Suppressor macrophage treated with lipopolysaccharide for 1 hour (primary cell): ENCODE results near the gene SENP2.
A peak's percentile ranks its signal among the peaks of the same experiment; 100 is the strongest.
"Not testable (repeated sequence)": the region's sequence is repeated elsewhere in the genome, so short reads cannot be mapped to it uniquely, and the experiment has no call there.

ENCODE experiments used
- DNase-seq, 3 donors: peaks; one replicate each; pipeline ENCODE4 v3.0.0-alpha.2; 2020 to 2022

Gene SENP2

DNA sequence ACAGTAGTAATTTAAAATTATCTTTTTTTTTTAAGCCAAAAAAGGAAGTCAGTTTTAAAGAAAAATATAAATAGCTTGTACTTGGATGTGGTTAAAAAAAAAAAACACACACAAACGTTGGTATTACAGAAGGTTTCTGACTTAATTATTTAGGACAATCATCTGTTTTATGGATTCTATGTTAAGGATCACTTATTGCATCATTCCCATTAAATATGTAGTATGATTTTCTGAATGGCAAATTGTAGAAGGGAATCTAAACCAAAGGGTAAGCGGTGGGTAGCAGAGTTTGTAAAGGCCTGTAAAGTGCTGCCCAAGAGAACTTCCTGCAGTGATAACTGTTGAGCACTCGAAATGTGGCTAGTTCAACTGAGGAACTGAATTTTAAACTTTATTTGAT is 8.0 kb downstream of the SENP2 start:
- DNase-seq, result no peak

GRCh38 chr3:185595526-185595925 is 9.4 kb downstream of the SENP2 start:
- peak; percentile 55 to 85 (median 74) for DNase-seq

DNA sequence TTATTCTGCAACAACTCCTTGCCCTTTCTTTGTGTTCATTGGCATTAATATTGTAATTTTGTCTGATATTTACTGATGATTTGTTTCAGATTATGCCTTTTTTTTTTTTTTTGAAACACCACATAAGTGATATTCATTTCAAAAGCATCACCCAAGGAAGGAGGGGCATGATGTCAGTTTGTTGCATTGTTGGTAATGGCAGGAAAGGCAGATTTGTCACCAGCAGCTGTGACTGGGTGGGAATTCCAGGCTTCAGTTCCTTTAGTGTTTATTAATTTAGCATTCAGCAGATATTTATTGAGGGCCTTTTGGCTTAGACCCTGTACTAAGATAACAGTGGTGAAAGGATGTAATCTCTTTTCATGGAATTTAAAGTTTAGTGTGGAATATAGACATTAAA is 19.5 kb downstream of the SENP2 start:
- DNase-seq, result peak; percentile 25 to 41 (median 30)

- no peak for DNase-seq
Observed at GRCh38 chr3:185606196-185606595, 20.1 kb downstream of the SENP2 start.

DNA sequence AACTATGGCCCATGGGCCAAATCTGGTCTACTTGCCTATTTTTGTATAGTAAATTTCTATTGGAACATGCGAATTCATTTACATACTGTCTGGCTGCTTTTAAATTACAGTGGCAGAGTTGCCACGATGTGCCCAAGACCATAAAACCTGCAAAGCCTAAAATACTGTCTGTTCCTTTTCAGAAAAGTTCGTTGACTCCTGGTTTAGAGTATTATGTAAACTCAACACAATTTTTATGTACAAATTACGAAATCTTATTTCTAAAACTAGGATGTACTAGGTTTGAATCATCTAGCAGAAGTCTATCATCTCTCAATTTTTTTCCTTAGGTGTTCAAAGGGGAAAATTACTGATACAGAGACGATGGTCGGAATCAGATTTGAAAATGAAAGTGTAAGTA is 26.9 kb downstream of the SENP2 start:
- no peak for DNase-seq

GRCh38 chr3:185623939-185624665 is 38.0 kb downstream of the SENP2 start:
- DNase-seq, result no peak

GRCh38 chr3:185625784-185626183 is 39.7 kb downstream of the SENP2 start:
- DNase-seq, result no peak

- no peak for DNase-seq
Observed at GRCh38 chr3:185629554-185630181, 43.6 kb downstream of the SENP2 start.

DNA sequence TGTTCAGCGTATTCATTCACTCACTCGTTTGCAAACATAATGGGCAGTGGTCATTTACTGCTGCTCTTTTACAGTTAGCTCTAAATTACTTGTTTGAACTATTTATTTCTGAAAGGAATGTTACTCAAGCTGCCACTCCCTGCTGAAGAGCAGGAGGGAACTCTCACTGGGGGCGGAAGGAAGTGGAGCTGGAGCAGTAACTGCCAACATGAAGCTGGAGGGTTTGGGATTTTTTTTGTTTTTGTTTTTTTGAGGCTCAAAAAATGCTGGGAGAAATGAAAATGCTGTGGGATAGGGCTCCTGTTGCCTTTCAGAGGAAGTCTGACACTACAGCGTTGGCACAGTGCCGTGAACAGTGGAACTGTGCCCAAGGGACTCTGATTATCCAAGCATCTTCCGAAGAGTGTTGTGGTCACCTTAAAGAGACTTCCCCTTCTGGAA is 44.1 kb downstream of the SENP2 start:
- DNase-seq, result peak in 2 of 3 donors; percentile 6 to 39

DNA sequence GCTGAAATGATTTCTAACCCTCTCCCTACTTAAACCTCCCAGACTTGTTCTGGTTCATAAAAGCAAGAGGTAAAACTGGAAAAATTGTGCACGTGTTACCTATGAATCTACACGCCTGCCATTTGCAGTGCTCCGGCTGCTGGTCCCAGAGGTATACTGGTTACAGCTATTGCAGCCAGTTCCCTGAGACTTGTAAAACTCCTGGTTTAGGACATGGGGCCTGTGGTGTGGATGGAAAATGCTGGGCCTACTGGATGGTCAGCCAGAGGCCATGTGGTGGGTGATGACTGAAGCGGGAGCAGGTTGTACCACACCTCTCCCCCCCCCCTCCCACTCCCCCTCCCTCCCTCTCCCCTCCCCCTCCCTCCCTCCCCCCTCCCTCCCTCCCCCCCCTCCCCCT is 45.0 kb downstream of the SENP2 start:
- DNase-seq, result no peak

DNA sequence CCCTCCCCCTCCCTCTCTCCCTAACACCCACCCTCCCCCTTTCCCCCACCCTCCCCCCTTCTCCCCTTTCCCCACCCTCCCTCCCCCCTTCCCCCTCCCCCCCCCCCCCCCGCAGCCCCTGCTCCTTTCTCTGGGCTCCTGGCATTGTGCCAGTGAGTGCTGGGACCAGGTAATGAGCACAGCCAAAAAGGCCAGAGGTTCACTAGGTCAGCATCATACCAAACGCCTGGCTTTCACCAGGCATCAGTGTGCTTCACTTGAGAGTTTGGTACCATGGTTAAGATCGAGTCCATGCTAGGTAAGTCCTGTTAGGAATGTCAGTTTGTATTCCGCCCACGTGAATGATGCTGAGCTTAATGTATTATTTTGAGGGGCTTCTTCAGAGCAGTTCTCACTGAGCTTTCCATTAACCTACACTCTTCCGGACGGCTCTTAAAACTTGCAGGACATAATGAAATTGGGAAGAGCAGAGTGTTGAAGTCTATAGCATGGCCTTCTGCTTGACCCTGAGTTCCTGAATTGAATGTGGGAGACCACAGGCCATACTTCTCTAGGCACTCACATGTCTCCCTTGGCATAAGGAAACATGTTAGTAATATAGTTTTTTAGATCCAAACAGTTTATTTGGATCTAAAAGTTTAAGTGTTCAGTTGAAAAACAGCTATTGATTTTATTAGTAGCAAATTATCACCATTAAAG is 45.6 kb downstream of the SENP2 start:
- DNase-seq, result no peak

GRCh38 chr3:185632996-185633395 is 46.9 kb downstream of the SENP2 start:
- DNase-seq, result no peak

GRCh38 chr3:185637388-185637787 is 51.3 kb downstream of the SENP2 start:
- DNase-seq, result no peak

DNA sequence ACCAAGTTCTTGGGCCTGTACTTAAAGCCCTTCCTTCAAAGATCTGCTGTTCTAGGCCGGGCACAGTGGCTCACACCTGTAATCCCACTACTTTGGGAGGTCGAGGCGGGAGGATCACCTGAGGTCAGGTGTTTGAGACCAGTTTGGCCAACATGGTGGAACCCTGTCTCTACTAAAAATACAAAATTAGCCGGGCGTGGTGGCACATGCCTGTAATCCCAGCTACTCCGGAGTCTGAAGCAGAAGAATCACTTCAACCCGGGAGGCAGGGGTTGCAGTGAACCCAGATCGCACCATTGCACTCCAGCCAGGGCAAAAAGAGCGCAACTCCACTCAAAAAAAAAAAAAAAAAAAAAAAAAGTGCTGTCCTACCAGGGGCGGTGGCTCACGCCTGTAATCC is 52.6 kb downstream of the SENP2 start:
- DNase-seq, result not testable (repeated sequence)

GRCh38 chr3:185639632-185640206 is 53.6 kb downstream of the SENP2 start:
- DNase-seq, result no peak

DNA sequence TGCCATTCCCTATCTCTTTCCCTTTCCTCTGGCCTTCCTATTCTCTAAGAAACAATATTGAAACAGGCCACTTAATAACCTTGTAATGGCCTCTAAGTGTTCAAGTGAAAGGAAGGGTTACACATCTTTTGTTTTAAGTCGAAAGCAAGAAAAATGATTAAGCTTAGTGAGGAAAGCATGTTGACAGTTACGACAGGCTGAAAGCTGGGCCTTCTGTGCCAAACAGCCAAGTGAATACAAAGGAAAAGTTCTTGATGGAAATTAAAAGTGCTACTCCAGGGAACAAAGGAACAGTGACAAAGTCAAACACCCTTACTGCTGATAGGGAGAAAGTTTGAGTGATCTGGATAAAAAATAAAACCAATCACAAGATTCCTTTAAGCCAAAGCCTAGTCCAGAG is 54.2 kb downstream of the SENP2 start:
- no peak for DNase-seq

- not testable (repeated sequence) for DNase-seq
Observed at GRCh38 chr3:185645191-185645590, 59.1 kb downstream of the SENP2 start.

DNA sequence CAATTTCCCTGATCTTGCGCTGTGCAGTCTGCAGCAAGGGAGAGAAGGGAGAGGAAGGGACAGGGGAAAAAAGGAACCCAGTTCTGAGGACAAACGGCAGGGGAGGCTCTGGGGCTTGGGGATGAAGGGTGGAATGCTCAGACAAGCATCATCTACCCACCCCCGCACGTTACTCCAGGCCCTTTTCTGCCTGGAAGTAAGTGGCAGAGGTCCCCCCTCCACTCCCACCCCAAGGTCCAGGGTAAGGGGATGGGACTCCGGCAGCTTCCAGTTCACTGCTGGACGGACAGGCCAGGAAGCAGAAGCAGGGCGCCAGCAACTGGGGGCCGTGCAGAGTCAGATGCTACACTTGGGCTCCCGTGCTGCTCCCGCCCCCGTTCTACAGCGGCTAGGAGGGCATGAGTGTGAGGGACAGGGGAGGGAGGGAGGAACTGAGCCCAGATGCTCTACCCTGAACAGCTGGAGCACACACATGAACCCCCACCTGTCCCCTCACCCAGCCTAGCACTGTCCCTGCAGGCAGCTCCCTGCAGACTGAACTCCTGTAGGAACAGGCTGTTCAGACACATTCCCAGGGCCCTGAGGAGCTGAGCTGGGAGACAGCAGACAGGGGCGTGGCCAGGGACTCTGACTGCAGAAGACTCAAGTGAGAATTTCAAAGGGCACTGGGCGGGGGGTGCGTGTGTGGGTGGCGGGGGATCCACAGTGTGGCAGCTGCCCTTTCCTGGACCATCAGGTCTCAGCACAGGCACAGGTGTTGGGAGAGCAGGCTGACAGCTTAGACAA is 59.7 kb downstream of the SENP2 start:
- DNase-seq, result no peak

- DNase-seq, result peak in 1 of 3 donors; percentile 8
Observed at GRCh38 chr3:185646382-185647133, 60.5 kb downstream of the SENP2 start.

DNA sequence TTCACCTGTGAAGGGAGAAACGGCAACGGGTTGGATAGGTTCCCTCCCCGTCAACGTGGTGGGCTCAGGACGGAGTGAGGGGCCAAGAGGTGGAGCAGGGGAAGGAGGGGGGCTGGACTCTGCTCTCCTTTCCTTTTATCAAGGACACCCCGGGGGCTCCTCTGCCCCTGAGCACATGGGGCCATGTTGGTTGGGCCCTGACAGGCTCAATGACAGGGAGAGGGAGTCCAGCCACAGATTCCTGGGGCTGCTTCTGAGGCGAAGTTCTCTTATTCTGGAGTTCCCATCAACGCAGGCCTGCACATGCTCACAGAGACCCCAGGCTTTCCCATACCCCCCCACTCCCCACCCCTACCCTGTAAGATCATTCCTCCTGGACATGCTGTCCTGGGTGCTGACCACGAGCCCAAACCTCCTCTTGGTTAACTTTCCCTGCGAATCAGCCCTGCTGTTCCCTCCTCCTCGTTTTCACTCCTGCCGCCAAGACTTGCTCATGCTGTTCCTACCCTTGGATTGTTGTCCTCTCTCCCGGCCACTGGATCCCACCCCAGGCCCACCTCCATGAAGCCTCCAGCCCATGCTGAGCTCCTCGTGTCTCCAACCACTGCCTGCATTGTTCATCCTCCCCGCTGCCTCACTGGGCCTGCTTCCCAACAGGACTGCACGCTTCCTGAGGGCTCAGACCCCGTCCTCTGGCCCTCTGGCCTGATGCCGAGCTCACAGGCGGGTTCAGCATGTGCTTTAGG is 61.2 kb downstream of the SENP2 start:
- DNase-seq, result no peak

GRCh38 chr3:185647880-185648210 is 61.8 kb downstream of the SENP2 start:
- no peak for DNase-seq
